ENCODE measurements around the gene MARCHF6. TPM values are rescaled to one million over a fixed set of nuclear protein-coding genes. Genes with fewer than 3 reads are reported as not detected.
A peak's percentile ranks its signal among the peaks of the same experiment; 100 is the strongest.
"Not testable (repeated sequence)": the region's sequence is repeated elsewhere in the genome, so short reads cannot be mapped to it uniquely, and the experiment has no call there.

Gene MARCHF6
- polyA plus RNA-seq, 2 donors = 23.3 to 57.9 TPM

DNA sequence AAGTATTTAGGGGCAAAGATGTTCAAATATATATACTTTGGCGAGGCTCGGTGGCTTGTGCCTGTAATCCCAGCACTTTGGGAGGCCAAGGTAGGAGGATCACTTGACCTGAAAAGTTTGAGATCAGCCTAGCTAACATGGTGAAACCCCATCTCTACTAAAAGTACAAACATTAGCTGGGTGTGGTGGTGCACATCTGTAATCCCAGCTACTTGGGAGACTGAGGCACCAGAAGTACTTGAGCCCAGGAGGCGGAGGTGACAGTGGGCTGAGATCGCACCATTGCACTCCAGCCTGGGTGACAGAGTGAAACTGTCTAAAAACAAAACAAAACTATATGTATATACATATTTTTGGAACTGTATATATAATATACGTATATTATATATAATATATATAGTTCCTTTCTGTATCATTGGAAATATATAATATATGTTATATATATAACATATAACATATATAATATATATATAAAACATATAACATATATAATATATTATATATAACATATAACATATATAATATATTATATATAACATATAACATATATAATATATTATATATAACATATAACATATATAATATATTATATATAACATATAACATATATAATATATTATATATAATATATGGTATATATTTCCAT is 8.9 kb upstream of the MARCHF6 start:
- H3K4me3 ChIP-seq (ENCODE audit: low read depth in 1 of 2, low read length in 2 of 2); H3K27ac ChIP-seq (ENCODE audit: low read depth in 2 of 2, low read length in 1 of 2); H3K36me3 ChIP-seq (ENCODE audit: control insufficient read depth in 2 of 2, insufficient read depth in 2 of 2, low read length in 1 of 2); H3K4me1 ChIP-seq (ENCODE audit: control insufficient read depth in 2 of 2, insufficient read depth in 2 of 2, low read length in 1 of 2); H3K27me3 ChIP-seq (ENCODE audit: control insufficient read depth in 1 of 2, insufficient read depth in 2 of 2, low read length in 2 of 2); H3K9me3 ChIP-seq (ENCODE audit: control insufficient read depth in 2 of 2, insufficient read depth in 1 of 2, low read depth in 1 of 2, low read length in 1 of 2): not testable (repeated sequence)
- WGBS, 2 donors = 96 to 98% methylated on average over 5 of the region's 5 CpGs

DNA sequence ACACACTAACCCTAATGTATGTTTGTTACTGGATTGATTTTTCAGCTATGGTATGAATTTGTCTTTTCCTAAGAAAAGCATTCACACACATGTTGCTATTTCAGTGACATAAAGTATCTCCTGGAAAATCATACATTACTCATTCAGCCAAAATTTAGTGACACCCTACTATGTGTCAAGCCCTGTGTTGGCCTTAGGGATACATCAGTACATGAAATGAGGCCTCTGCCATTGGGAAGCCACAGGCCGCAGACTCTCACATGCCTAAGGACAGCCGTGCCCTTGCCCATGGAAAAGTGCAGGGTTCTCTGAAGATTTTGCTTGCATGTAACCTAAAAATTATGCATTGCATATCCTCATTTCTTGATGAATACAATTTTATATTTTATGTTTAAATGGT is 5.2 kb upstream of the MARCHF6 start:
- H3K4me1 ChIP-seq (ENCODE audit: control insufficient read depth in 2 of 2, insufficient read depth in 2 of 2, low read length in 1 of 2) = peaks cover 0 to 4% of the 10 kb centered on the region in 2 donors
- no peak overlapping the region for H3K27ac ChIP-seq (ENCODE audit: low read depth in 2 of 2, low read length in 1 of 2)
- H3K4me3 ChIP-seq (ENCODE audit: low read depth in 1 of 2, low read length in 2 of 2) = no peak overlapping the region
- H3K9me3 ChIP-seq (ENCODE audit: control insufficient read depth in 2 of 2, insufficient read depth in 1 of 2, low read depth in 1 of 2, low read length in 1 of 2) = no peaks in the 10 kb centered on the region
- 89 to 96% methylated on average over 2 of the region's 2 CpGs for WGBS, 2 donors
- H3K36me3 ChIP-seq (ENCODE audit: control insufficient read depth in 2 of 2, insufficient read depth in 2 of 2, low read length in 1 of 2) = no peaks in the 10 kb centered on the region
- no peaks in the 10 kb centered on the region for H3K27me3 ChIP-seq (ENCODE audit: control insufficient read depth in 1 of 2, insufficient read depth in 2 of 2, low read length in 2 of 2)

DNA sequence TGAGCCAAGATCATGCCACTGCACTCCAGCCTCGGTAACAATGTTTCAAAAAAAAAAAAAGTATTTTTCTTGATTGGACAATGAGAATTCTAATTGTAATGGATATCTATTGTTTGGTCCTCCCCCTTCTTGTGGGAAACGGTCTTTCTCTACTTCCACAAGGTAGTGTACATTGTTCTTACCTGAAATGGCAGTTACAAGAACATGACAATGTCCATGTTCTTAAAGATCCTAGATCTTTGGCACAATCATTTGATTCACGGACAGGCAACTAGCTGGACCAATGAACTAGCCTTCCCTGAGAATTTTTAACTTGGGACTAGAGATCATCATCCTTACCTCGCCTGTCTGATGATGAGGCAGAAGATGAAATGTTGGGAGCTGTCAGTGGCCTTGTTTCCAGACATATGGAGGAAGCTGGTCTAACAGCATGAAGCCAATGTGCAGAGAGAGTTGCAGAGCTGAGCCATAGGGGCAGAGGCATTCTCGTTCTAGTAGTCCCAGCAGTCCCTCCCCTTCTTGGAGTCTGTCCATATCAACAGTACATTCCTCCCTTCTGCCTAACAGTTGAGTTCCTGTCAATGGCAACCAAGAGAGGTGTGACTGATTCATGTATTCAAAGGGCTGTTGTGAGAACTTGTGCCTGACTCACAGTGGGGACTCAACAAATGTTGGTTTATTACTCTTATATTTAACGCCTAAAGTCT is 2.1 kb upstream of the MARCHF6 start:
- Histone ChIP-seq H3K36me3 (ENCODE audit: control insufficient read depth in 2 of 2, insufficient read depth in 2 of 2, low read length in 1 of 2) (no peaks in the 10 kb centered on the region), H3K27me3 (ENCODE audit: control insufficient read depth in 1 of 2, insufficient read depth in 2 of 2, low read length in 2 of 2) (no peaks in the 10 kb centered on the region), H3K4me3 (ENCODE audit: low read depth in 1 of 2, low read length in 2 of 2) (no peak overlapping the region), H3K27ac (ENCODE audit: low read depth in 2 of 2, low read length in 1 of 2) (peak overlapping the region in 1 of 2 donors; percentile 9), H3K4me1 (ENCODE audit: control insufficient read depth in 2 of 2, insufficient read depth in 2 of 2, low read length in 1 of 2) (peaks cover 0 to 4% of the 10 kb centered on the region in 2 donors), H3K9me3 (ENCODE audit: control insufficient read depth in 2 of 2, insufficient read depth in 1 of 2, low read depth in 1 of 2, low read length in 1 of 2) (no peaks in the 10 kb centered on the region)
- WGBS, 2 donors = 78 to 83% methylated on average over 6 of the region's 6 CpGs

DNA sequence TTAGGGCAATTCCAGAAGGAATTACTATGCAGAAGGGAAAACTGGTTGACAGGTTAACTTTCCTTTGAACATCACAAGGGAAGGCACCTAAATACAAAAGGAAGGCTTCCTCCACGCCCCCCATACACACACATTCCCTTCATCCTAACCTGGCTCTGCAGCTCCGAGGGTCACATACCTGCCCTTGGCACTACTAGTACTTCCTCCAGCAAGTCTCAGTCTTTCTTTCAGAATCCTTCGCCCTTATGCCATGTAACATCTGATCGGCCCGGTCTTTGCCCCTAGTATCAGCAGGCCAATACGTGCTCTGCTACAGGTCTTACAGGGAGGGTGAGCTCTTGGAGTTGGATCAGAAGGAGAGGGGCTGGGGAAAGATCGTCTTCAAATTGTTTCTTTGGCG is 1.6 kb upstream of the MARCHF6 start:
- Histone ChIP-seq H3K27ac (ENCODE audit: low read depth in 2 of 2, low read length in 1 of 2) (peak overlapping the region in 1 of 2 donors; percentile 18), H3K36me3 (ENCODE audit: control insufficient read depth in 2 of 2, insufficient read depth in 2 of 2, low read length in 1 of 2) (no peaks in the 10 kb centered on the region), H3K27me3 (ENCODE audit: control insufficient read depth in 1 of 2, insufficient read depth in 2 of 2, low read length in 2 of 2) (no peaks in the 10 kb centered on the region), H3K4me1 (ENCODE audit: control insufficient read depth in 2 of 2, insufficient read depth in 2 of 2, low read length in 1 of 2) (peaks cover 0 to 4% of the 10 kb centered on the region in 2 donors), H3K9me3 (ENCODE audit: control insufficient read depth in 2 of 2, insufficient read depth in 1 of 2, low read depth in 1 of 2, low read length in 1 of 2) (no peaks in the 10 kb centered on the region), H3K4me3 (ENCODE audit: low read depth in 1 of 2, low read length in 2 of 2) (no peak overlapping the region)
- 79 to 86% methylated on average over 8 of the region's 8 CpGs for WGBS, 2 donors

DNA sequence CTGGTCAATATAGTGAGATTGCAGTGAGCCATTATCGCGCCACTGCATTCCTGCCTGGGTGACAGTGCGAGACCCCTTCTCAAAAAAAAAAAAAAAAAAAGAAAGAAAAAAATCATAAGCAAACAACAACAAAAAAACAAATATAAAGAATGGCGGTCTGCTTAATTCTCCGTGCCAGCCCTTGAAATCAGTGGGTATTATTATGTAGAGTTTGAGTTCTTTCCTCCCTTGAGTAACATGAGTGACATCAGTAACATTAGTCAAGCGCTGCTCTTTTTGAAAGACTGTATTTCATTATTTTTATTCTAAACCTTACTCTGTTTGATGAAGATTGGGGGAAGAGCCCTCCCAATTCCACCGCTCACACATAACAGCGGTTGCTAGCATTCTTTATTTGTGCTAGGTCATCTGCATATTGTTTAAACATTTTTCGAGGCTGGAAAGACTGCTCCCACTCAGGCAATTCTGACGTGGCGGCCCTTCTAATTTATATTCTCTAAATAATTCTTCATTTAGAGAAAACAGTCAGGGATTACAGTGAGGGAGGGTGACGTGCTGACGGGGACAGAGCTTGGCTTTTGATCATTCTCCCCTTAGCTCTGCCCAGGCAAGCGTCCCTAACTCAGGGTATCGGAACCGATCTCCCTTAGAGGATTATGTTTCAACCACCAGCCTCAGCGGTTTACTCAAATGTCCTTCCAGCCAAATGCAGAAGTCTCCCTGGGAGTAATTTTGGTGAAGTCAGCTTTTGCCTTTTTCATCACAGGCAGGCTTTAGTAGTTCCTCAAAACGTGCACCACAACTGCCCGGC is 860 bp upstream of the MARCHF6 start:
- no peaks in the 10 kb centered on the region for H3K27me3 ChIP-seq (ENCODE audit: control insufficient read depth in 1 of 2, insufficient read depth in 2 of 2, low read length in 2 of 2)
- H3K4me3 ChIP-seq (ENCODE audit: low read depth in 1 of 2, low read length in 2 of 2) = peak overlapping the region; percentile 78 to 94
- H3K36me3 ChIP-seq (ENCODE audit: control insufficient read depth in 2 of 2, insufficient read depth in 2 of 2, low read length in 1 of 2) = no peaks in the 10 kb centered on the region
- peaks cover 0 to 4% of the 10 kb centered on the region in 2 donors for H3K4me1 ChIP-seq (ENCODE audit: control insufficient read depth in 2 of 2, insufficient read depth in 2 of 2, low read length in 1 of 2)
- H3K27ac ChIP-seq (ENCODE audit: low read depth in 2 of 2, low read length in 1 of 2) = peak overlapping the region; percentile 98
- WGBS, 2 donors = 22 to 24% methylated on average over 19 of the region's 19 CpGs
- H3K9me3 ChIP-seq (ENCODE audit: control insufficient read depth in 2 of 2, insufficient read depth in 1 of 2, low read depth in 1 of 2, low read length in 1 of 2) = no peaks in the 10 kb centered on the region

DNA sequence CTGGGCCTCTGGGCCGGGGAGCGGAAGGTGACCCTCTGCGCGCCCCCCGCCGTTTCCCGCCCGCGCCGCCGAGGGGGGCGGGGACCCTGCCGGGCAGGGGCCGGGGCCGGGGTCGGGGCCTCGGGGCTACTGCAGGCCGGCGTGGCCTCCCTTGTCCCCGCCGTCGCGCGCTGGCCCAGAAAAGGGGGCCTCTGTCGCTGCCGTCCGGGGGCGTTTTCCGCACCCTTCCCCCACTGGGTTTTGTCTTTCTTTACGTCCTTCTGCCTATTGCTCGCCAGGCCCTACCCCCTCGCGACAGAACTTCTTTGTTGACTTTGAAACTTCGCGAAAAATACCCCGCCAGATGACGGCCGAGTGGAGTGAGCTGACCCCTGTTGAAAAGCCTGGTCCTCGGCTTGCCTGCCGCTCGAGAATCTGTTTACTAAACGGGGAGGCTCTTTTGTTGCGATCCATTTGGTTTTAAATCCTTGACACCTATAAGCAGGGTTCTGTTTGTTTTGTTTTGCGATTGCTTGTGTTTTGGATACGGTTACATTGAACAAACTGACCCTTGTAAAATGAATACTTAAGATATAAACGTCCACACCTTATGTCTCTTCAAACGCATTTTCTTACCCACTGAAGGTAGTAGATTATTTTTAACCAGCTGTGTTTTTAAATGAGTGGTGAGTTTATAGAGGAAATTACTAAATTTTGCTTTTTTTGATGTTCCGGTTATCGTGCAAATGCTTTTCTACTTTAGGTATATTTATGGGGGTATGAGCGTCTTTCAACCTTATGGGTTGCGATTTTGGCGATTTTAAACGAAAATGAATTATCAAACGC is 765 bp downstream of the MARCHF6 start:
- 1% methylated on average over 30 to 54 of the region's 54 CpGs for WGBS, 2 donors
- H3K9me3 ChIP-seq (ENCODE audit: control insufficient read depth in 2 of 2, insufficient read depth in 1 of 2, low read depth in 1 of 2, low read length in 1 of 2) = no peaks in the 10 kb centered on the region
- peak overlapping the region; percentile 78 to 94 for H3K4me3 ChIP-seq (ENCODE audit: low read depth in 1 of 2, low read length in 2 of 2)
- no peaks in the 10 kb centered on the region for H3K27me3 ChIP-seq (ENCODE audit: control insufficient read depth in 1 of 2, insufficient read depth in 2 of 2, low read length in 2 of 2)
- no peaks in the 10 kb centered on the region for H3K36me3 ChIP-seq (ENCODE audit: control insufficient read depth in 2 of 2, insufficient read depth in 2 of 2, low read length in 1 of 2)
- peak overlapping the region; percentile 98 for H3K27ac ChIP-seq (ENCODE audit: low read depth in 2 of 2, low read length in 1 of 2)
- H3K4me1 ChIP-seq (ENCODE audit: control insufficient read depth in 2 of 2, insufficient read depth in 2 of 2, low read length in 1 of 2) = peaks cover 0 to 4% of the 10 kb centered on the region in 2 donors

DNA sequence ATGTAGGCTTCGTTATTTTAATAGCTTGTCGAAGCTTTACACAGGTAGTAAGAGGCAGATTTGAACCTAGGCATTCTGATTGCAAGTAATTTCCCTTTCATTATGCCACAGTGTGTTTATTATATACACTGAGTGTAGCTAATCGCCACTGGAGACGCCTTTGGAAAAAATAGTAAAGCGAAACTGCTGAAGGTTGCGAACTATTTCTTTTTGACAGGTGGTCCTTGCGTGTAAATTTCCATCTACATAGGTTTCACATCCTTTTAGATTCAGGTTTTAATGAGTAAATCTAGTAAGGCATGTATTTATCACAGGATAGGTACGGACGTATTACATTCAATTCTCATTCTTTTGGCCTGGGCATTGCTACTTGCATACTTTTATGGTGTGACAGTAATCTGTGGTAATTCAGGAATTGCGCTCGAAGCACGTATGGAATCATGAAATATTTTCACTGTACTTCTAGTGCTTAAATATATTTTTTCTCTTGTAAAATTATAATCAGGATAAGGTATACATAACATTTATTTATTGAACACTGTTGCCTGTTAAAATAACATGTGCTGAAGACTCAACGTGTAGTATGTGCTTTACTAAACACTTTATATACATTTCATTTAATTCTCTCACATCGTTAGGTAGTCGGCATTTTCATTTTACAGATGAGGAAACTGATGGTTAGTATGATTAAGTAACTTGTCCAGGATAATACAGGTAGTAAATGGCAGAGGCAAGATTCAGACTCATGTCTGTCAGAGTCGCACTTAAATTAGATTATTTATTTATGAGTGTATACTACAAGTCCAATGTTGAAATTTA is 1.8 kb downstream of the MARCHF6 start:
- Histone ChIP-seq H3K27me3 (ENCODE audit: control insufficient read depth in 1 of 2, insufficient read depth in 2 of 2, low read length in 2 of 2) (no peaks in the 10 kb centered on the region), H3K9me3 (ENCODE audit: control insufficient read depth in 2 of 2, insufficient read depth in 1 of 2, low read depth in 1 of 2, low read length in 1 of 2) (no peaks in the 10 kb centered on the region), H3K27ac (ENCODE audit: low read depth in 2 of 2, low read length in 1 of 2) (peak overlapping the region in 1 of 2 donors; percentile 32), H3K4me3 (ENCODE audit: low read depth in 1 of 2, low read length in 2 of 2) (peak overlapping the region in 1 of 2 donors; percentile 78), H3K4me1 (ENCODE audit: control insufficient read depth in 2 of 2, insufficient read depth in 2 of 2, low read length in 1 of 2) (peaks cover 0 to 4% of the 10 kb centered on the region in 2 donors), H3K36me3 (ENCODE audit: control insufficient read depth in 2 of 2, insufficient read depth in 2 of 2, low read length in 1 of 2) (no peaks in the 10 kb centered on the region)
- WGBS, 2 donors = 21 to 25% methylated on average over 16 of the region's 16 CpGs

DNA sequence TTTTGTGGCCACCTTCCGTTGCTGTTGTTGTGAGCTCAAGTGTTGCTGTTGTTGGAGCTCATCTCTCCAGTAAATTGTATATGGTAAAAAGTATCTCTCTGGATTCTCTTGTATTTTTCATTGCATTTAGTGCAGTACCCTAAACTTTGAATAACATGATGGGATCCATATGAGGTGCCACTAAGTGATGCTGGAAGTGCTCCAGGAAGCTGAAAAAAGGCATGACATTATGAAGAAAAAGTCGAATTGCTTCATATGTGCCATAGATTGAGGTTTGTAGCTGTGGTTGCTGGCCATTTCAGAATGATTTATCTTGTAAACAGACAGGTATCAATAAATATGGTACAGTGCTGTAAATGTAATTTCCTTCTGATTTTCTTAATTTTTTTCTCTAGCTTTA is 5.5 kb downstream of the MARCHF6 start:
- 75% methylated on average over 2 of the region's 2 CpGs for WGBS, 2 donors
- Histone ChIP-seq H3K27me3 (ENCODE audit: control insufficient read depth in 1 of 2, insufficient read depth in 2 of 2, low read length in 2 of 2) (no peaks in the 10 kb centered on the region), H3K36me3 (ENCODE audit: control insufficient read depth in 2 of 2, insufficient read depth in 2 of 2, low read length in 1 of 2) (no peaks in the 10 kb centered on the region), H3K27ac (ENCODE audit: low read depth in 2 of 2, low read length in 1 of 2) (no peak overlapping the region), H3K9me3 (ENCODE audit: control insufficient read depth in 2 of 2, insufficient read depth in 1 of 2, low read depth in 1 of 2, low read length in 1 of 2) (no peaks in the 10 kb centered on the region), H3K4me1 (ENCODE audit: control insufficient read depth in 2 of 2, insufficient read depth in 2 of 2, low read length in 1 of 2) (no peaks in the 10 kb centered on the region), H3K4me3 (ENCODE audit: low read depth in 1 of 2, low read length in 2 of 2) (no peak overlapping the region)
